Esophagus muscularis mucosa (tissue), 4 donors: ENCODE results near the gene ROBO4. TPM values are rescaled to one million over a fixed set of nuclear protein-coding genes. Genes with fewer than 3 reads are reported as not detected.

Experiments used
- DNase-seq: peaks from one replicate; pipeline ENCODE4 v3.0.0-alpha.2; 2017; ENCODE audit errors: extremely low spot score
- H3K27ac ChIP-seq, 4 donors: fragments of 200-600 bp; sonication (generic); replicated peaks in 1 of 4; 1 replicate in 3 of 4; 2 replicates in 1 of 4; pipeline ENCODE4 v1.5.1; 2016 to 2019; ENCODE audit warnings: mild to moderate bottlenecking in 1 of 4
- H3K27me3 ChIP-seq, 4 donors: fragments of 200-600 bp; sonication (generic); one replicate each; pipeline versions ENCODE4 v1.5.1 to v1.6.0; 2016 to 2019
- H3K36me3 ChIP-seq, 4 donors: fragments of 200-600 bp; sonication (generic); one replicate each; pipeline ENCODE4 v1.5.1; 2016 to 2019
- H3K4me1 ChIP-seq, 4 donors: fragments of 200-600 bp; sonication (generic); one replicate each; pipeline ENCODE4 v1.5.1; 2016 to 2019
- H3K4me3 ChIP-seq, 4 donors: fragments of 200-600 bp; sonication (generic); 1 replicate in 2 of 4; 2 replicates in 2 of 4; pipeline ENCODE4 v1.5.1; 2016 to 2019; ENCODE audit warnings: mild to moderate bottlenecking in 4 of 4, moderate library complexity in 1 of 4
- H3K9me3 ChIP-seq, 4 donors: fragments of 200-600 bp; sonication (generic); 1 replicate in 3 of 4; 2 replicates in 1 of 4; pipeline ENCODE4 v1.5.1; 2016 to 2019
- CTCF ChIP-seq, 3 experiments: fragments of 200-600 bp in 2 of 3; fragments of 450-650 bp in 1 of 3; sonication (generic) in 2 of 3; IDR thresholded peaks; one replicate each; pipeline ENCODE4 v1.5.1; 2017 to 2019; ENCODE audit warnings: antibody characterized with exemption in 3 of 3, mild to moderate bottlenecking in 2 of 3, moderate library complexity in 1 of 3
- EP300 ChIP-seq: sonication (generic); formaldehyde crosslinking; IDR thresholded peaks from one replicate; pipeline ENCODE4 v1.6.1; 2017; ENCODE audit warnings: antibody characterized with exemption
- POLR2A ChIP-seq: fragments of 450-650 bp; IDR thresholded peaks from one replicate; pipeline ENCODE4 v1.6.1; 2017; ENCODE audit warnings: antibody characterized with exemption, moderate library complexity, mild to moderate bottlenecking, low read depth
- POLR2AphosphoS5 ChIP-seq, 2 donors: sonication (generic); formaldehyde crosslinking; IDR thresholded peaks; one replicate each; pipeline ENCODE4 v1.6.1; 2017; ENCODE audit warnings: antibody characterized with exemption in 2 of 2
- WGBS: methylation state at CpG from one replicate; pipeline ENCODE4 v1.1.5; 2018; 5-methylcytosine and 5-hydroxymethylcytosine counted together
- intact Hi-C: fragments of 100-400 bp; cut with DNase I; formaldehyde crosslinking; loops from one replicate; pipeline ENCODE4 v1.15.1; 2023
- total RNA-seq, 4 donors: library from RNA; depleted of rRNA; stranded (reverse); fragments of >200 nt; gene quantifications; one replicate each; pipeline versions ENCODE4 v1.1.0 to v1.2.1, GENCODE V29; 2016

ROBO4 gene
- total RNA-seq, 4 donors from 2014 or later = 16.2 to 49.8 (median 36.7) TPM

GRCh38 chr11:124861670-124862069 lies 36.0 kb downstream of the ROBO4 start:
- Histone ChIP-seq H3K27ac (no peak overlapping the region), H3K4me1 (peaks cover 30 to 43% (median 37%) of the 10 kb centered on the region in 4 donors), H3K9me3 (no peaks in the 10 kb centered on the region), H3K36me3 (no peaks in the 10 kb centered on the region), H3K4me3 (no peak overlapping the region), H3K27me3 (peaks cover 5 to 91% (median 58%) of the 10 kb centered on the region in 4 donors)
- intact Hi-C loops = no loop called here
- no peak for DNase-seq
- WGBS = 21% methylated on average over 4 of the region's 4 CpGs
- no peak for TF ChIP-seq POLR2A
- no peak for TF ChIP-seq POLR2AphosphoS5 (IDR thresholded peaks at IDR 0.05)
- TF ChIP-seq EP300 = no peak
- TF ChIP-seq CTCF (IDR thresholded peaks at IDR 0.05) = no peak

GRCh38 chr11:124859171-124859570 lies 38.5 kb downstream of the ROBO4 start:
- Histone ChIP-seq H3K27me3 (peaks cover 0 to 80% (median 34%) of the 10 kb centered on the region in 4 donors), H3K36me3 (no peaks in the 10 kb centered on the region), H3K4me3 (no peak overlapping the region), H3K9me3 (peaks cover 0 to 5% (median 2%) of the 10 kb centered on the region in 4 donors), H3K27ac (no peak overlapping the region), H3K4me1 (peaks cover 9 to 18% (median 16%) of the 10 kb centered on the region in 4 donors)
- no peak for DNase-seq
- TF ChIP-seq CTCF (IDR thresholded peaks at IDR 0.05) = no peak
- TF ChIP-seq EP300 = no peak
- TF ChIP-seq POLR2A = no peak
- TF ChIP-seq POLR2AphosphoS5 (IDR thresholded peaks at IDR 0.05) = no peak
- intact Hi-C loops = no loop called here
- 92% methylated on average over 2 of the region's 2 CpGs for WGBS

GRCh38 chr11:124846070-124846673 lies 51.5 kb downstream of the ROBO4 start:
- no peak for DNase-seq
- no peak overlapping the region for H3K4me3 ChIP-seq
- 20% methylated on average over 9 of the region's 11 CpGs for WGBS
- H3K27me3 ChIP-seq = peaks cover 0 to 97% (median 57%) of the 10 kb centered on the region in 4 donors
- no peaks in the 10 kb centered on the region for H3K9me3 ChIP-seq
- H3K4me1 ChIP-seq = peaks cover 7 to 10% (median 8%) of the 10 kb centered on the region in 4 donors
- no peak overlapping the region for H3K27ac ChIP-seq
- intact Hi-C loops = no loop called here
- TF ChIP-seq CTCF (IDR thresholded peaks at IDR 0.05) = no peak
- no peak for TF ChIP-seq POLR2A
- no peak for TF ChIP-seq POLR2AphosphoS5 (IDR thresholded peaks at IDR 0.05)
- TF ChIP-seq EP300 = no peak
- H3K36me3 ChIP-seq = no peaks in the 10 kb centered on the region

- intact Hi-C loops = no loop called here
- no peak overlapping the region for H3K4me3 ChIP-seq
- no peaks in the 10 kb centered on the region for H3K36me3 ChIP-seq
- peaks cover 6 to 98% (median 70%) of the 10 kb centered on the region in 4 donors for H3K27me3 ChIP-seq
- H3K27ac ChIP-seq = no peak overlapping the region
- TF ChIP-seq EP300 = no peak
- TF ChIP-seq POLR2A = no peak
- no peak for TF ChIP-seq CTCF (IDR thresholded peaks at IDR 0.05)
- TF ChIP-seq POLR2AphosphoS5 (IDR thresholded peaks at IDR 0.05) = no peak
- no peaks in the 10 kb centered on the region for H3K9me3 ChIP-seq
- no peak for DNase-seq
- H3K4me1 ChIP-seq = peaks cover 9 to 15% (median 13%) of the 10 kb centered on the region in 4 donors
- WGBS = 13% methylated on average over 8 of the region's 8 CpGs
These were observed 53.0 kb downstream of the ROBO4 start for GRCh38 chr11:124844664-124845079.

GRCh38 chr11:124843616-124843910 lies 54.1 kb downstream of the ROBO4 start:
- no peaks in the 10 kb centered on the region for H3K36me3 ChIP-seq
- WGBS = 9% methylated on average over 8 of the region's 8 CpGs
- DNase-seq = no peak
- peaks cover 19 to 24% (median 23%) of the 10 kb centered on the region in 4 donors for H3K4me1 ChIP-seq
- no peak overlapping the region for H3K27ac ChIP-seq
- intact Hi-C loops = no loop called here
- no peak for TF ChIP-seq CTCF (IDR thresholded peaks at IDR 0.05)
- TF ChIP-seq POLR2AphosphoS5 (IDR thresholded peaks at IDR 0.05) = no peak
- no peak for TF ChIP-seq EP300
- TF ChIP-seq POLR2A = no peak
- H3K9me3 ChIP-seq = no peaks in the 10 kb centered on the region
- H3K27me3 ChIP-seq = peaks cover 15 to 98% (median 77%) of the 10 kb centered on the region in 4 donors
- H3K4me3 ChIP-seq = no peak overlapping the region
